ENCODE results near the gene PLK5. TPM values are rescaled to one million over a fixed set of nuclear protein-coding genes. Genes with fewer than 3 reads are reported as not detected.
"Not testable (repeated sequence)": the region's sequence is repeated elsewhere in the genome, so short reads cannot be mapped to it uniquely, and the experiment has no call there.

PLK5 gene
- total RNA-seq, 4 donors from 2014 or later = not detected

DNA sequence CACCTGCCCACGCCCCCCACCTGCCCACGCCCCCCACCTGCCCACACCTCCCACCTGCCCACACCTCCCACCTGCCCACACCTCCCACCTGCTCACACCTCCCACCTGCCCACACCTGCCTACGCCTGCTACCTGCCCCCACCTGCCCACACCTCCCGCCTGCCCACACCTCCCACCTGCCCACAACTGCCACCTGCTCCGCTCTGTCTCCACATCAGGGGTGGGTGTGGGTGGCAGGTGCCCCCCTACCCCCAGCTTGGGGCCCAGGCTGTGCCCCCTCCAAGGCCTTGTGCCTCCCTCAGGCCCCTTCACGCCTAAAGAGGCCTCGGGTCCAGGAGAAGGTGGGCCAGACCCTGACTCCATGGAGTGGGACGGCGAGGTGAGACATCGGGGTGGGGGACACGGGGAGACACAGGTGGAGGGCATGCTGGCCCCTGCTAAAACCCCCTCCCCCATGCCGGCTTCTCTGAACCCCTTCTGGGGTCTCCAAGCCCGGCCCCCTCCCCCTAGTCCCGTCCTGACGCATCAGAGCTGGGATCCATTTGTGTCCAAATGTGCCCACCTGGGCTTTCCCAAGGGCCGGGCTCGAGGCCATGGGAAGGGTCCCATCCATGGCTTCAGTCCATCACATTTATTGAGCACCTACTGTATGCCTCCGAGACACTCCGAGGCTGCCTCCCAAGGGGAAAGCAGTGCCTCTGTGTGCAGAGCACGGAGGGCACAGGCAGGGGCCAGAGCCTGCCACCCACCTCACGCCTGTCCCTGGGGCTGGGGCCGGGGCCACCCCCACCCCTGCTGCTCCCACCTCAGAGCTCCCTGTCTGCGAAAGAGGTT, 4.9 kb downstream of the PLK5 start:
- Histone ChIP-seq H3K27me3 (peaks cover 0 to 20% of the 10 kb centered on the region in 2 donors), H3K4me1 (peaks cover 0 to 5% (median 2%) of the 10 kb centered on the region in 4 donors), H3K36me3 (no peaks in the 10 kb centered on the region), H3K4me3 (no peak overlapping the region), H3K9me3 (no peaks in the 10 kb centered on the region), H3K27ac (no peak overlapping the region)
- TF ChIP-seq, protein P1, sequence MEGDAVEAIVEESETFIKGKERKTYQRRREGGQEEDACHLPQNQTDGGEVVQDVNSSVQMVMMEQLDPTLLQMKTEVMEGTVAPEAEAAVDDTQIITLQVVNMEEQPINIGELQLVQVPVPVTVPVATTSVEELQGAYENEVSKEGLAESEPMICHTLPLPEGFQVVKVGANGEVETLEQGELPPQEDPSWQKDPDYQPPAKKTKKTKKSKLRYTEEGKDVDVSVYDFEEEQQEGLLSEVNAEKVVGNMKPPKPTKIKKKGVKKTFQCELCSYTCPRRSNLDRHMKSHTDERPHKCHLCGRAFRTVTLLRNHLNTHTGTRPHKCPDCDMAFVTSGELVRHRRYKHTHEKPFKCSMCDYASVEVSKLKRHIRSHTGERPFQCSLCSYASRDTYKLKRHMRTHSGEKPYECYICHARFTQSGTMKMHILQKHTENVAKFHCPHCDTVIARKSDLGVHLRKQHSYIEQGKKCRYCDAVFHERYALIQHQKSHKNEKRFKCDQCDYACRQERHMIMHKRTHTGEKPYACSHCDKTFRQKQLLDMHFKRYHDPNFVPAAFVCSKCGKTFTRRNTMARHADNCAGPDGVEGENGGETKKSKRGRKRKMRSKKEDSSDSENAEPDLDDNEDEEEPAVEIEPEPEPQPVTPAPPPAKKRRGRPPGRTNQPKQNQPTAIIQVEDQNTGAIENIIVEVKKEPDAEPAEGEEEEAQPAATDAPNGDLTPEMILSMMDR (IDR thresholded peaks at IDR 0.05) = no peak
- TF ChIP-seq POLR2A (IDR thresholded peaks at IDR 0.05) = no peak
- no peak for DNase-seq

DNA sequence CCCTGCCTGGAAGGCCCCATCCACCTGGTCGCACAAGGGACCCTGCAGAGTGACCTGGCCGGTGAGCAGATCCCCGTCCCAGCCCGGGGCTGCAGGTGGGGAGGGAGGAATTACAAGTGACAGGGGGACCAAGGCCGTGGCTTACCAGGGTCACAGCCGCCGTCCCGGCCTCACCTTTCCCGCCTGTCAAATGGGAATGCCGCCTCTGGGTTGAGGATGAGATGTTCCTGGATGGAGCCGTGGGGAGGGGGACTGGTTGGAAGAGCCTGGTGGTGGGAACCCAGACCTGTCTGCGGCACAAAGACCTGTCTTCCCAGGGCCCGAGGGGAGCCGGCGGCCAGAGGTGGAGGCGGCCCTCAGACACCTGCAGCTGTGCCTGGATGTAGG, 5.5 kb downstream of the PLK5 start:
- TF ChIP-seq, protein P1 (IDR thresholded peaks at IDR 0.05) = no peak
- no peak for TF ChIP-seq POLR2A (IDR thresholded peaks at IDR 0.05)
- DNase-seq = no peak
- H3K4me3 ChIP-seq = no peak overlapping the region
- H3K36me3 ChIP-seq = no peaks in the 10 kb centered on the region
- H3K27ac ChIP-seq = no peak overlapping the region
- peaks cover 0 to 14% of the 10 kb centered on the region in 2 donors for H3K27me3 ChIP-seq
- H3K9me3 ChIP-seq = no peaks in the 10 kb centered on the region
- no peaks in the 10 kb centered on the region for H3K4me1 ChIP-seq

DNA sequence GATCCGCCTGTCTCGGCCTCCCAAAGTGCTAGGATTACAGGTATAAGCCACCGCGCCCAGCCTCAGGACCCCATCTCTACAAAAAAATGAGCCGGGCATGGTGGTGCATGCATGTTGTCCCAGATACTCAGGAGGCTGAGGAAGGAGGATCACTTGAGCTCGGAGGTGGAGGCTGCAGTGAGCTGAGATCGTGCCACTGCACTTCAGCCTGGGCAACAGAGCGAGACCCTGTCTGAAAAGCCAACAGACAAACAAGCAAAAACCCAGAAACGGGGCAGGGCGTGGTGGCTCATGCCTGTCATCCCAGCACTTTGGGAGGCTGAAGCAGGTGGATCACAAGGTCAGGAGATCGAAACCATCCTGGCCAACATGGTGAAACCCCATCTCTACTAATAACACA, 7.0 kb downstream of the PLK5 start:
- not testable (repeated sequence) for H3K4me3 ChIP-seq, H3K27ac ChIP-seq, DNase-seq, H3K36me3 ChIP-seq, H3K9me3 ChIP-seq, H3K27me3 ChIP-seq, H3K4me1 ChIP-seq

DNA sequence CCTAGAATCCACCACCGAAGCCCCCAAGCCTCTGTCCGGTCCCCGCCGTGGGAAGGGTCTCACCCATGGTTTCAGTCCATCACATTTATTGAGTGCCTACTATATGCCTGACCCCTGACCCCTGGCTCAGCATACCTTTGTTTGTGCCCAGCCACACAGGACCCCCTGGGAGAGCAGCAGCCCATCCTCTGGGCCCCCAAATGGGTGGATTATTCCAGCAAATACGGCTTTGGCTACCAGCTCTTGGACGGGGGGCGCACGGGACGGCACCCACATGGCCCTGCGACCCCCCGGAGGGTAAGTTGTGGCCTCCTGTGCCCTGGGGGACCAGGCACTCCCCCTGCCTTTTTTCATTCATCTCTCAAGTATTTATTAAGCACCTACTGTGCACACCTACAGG, 7.7 kb downstream of the PLK5 start:
- no peaks in the 10 kb centered on the region for H3K9me3 ChIP-seq
- no peaks in the 10 kb centered on the region for H3K27me3 ChIP-seq
- no peaks in the 10 kb centered on the region for H3K4me1 ChIP-seq
- H3K36me3 ChIP-seq = no peaks in the 10 kb centered on the region
- TF ChIP-seq, protein P1 (IDR thresholded peaks at IDR 0.05) = no peak
- no peak for TF ChIP-seq POLR2A (IDR thresholded peaks at IDR 0.05)
- no peak overlapping the region for H3K27ac ChIP-seq
- DNase-seq = no peak
- H3K4me3 ChIP-seq = no peak overlapping the region

DNA sequence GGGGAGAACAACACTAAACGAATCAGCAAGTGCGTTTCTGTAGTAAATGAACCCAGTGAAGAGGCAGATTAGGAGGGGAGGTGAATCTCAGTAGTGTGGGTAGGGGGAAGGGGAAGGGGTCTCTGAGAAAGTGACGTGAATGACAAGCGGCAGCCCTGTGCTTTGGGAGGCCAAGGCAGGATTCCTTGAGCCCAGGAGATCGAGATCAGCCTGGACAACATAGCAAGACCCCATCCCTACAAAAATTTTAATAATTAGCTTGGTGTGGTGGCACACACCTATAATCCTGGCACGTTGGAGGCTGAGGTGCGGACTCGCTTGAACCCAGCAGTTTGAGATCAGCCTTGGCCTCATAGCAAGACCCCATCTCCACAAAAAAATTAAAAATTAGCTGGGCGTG, 8.1 kb downstream of the PLK5 start:
- H3K27ac ChIP-seq = no peak overlapping the region
- no peak for DNase-seq
- no peaks in the 10 kb centered on the region for H3K9me3 ChIP-seq
- no peaks in the 10 kb centered on the region for H3K27me3 ChIP-seq
- TF ChIP-seq, protein P1 (IDR thresholded peaks at IDR 0.05) = no peak
- no peak for TF ChIP-seq POLR2A (IDR thresholded peaks at IDR 0.05)
- no peaks in the 10 kb centered on the region for H3K4me1 ChIP-seq
- no peaks in the 10 kb centered on the region for H3K36me3 ChIP-seq
- no peak overlapping the region for H3K4me3 ChIP-seq

DNA sequence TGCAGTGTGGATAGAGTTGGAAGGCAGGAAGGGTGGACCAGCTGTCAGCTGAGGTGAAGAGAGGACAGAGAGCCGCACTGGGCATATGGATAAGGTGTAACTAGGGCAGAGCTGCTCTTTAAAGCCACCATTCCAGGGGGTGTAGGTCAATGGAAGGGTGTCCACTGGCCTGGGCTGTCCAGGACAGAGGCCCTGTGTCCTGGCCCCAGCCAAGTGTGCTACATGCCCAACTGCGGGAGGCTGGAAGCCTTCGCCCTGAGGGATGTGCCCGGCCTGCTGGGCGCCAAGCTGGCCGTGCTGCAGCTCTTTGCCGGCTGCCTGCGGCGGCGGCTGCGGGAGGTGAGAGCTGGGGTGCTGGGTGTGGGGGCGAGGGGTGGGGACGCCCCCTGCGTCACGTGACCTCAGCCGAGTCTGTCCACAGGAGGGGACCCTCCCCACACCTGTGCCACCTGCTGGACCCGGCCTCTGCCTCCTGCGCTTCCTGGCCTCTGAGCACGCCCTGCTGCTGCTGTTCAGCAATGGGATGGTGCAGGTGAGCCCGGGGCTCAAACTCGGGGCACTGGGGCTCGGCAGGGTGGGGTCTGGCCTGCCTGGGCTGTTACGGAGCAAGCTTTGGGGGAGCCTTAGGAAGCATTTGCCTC, 9.8 kb downstream of the PLK5 start:
- no peak overlapping the region for H3K4me3 ChIP-seq
- no peaks in the 10 kb centered on the region for H3K4me1 ChIP-seq

More for the DNA sequence above, 9.8 kb downstream of the PLK5 start:
- TF ChIP-seq, protein P1 (IDR thresholded peaks at IDR 0.05) = no peak
- DNase-seq = no peak
- no peaks in the 10 kb centered on the region for H3K36me3 ChIP-seq
- H3K9me3 ChIP-seq = no peaks in the 10 kb centered on the region
- no peaks in the 10 kb centered on the region for H3K27me3 ChIP-seq
- H3K27ac ChIP-seq = no peak overlapping the region
